GM21526 (cell line): ENCODE data around the gene MCRIP2.

Experiments used
- ATAC-seq: cut with Tn5 transposase; IDR thresholded peaks from one replicate; pipeline ENCODE4 v1.9.1; 2021; ENCODE audit warnings: moderate library complexity; ENCODE audit not compliant: unreplicated experiment, low FRiP score

MCRIP2 gene

DNA sequence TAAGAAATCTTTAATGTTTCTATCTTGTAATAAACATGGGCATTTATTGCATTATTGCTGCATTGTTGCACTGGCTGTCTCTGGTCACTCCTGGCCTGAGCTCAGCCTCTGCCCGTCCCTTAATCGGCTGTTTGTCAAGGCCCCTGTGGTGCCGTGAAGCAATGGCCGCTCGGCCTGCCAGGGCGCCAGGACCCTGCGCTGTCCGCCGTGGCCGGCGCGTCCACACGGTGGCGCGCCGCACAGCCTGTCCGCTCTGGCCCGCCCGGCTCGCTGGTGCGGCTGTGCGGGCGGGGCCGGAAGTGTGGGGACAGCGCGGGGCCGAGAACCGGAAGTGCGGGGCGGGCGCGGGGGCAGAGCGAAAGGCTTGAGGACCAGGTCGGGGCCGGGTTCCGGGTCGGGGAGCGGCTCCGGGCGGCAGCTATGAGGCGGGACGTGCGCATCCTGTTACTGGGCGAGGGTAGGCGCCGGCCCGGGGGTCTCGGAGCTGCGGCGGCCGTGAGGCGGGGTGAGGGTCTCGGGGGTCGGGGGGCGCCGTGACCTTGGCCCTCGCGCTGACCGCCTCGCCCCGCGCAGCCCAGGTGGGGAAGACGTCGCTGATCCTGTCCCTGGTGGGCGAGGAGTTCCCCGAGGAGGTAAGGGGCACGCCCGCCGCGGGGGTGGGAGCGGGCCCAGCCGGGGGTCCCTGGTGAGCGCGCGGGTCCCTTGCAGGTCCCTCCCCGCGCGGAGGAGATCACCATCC lies 26.3 kb downstream of the MCRIP2 start, which contains the start of gene RHOT2:
Gene RHOT2 (plus strand): TSS at position 353 of the 739 bp plus-strand sequence. CDS start 68 bp downstream, at position 421.
- ATAC-seq, result peak; percentile 62

- no peak for ATAC-seq
Measured at GRCh38 chr16:668519-669171, 27.0 kb downstream of the MCRIP2 start.

DNA sequence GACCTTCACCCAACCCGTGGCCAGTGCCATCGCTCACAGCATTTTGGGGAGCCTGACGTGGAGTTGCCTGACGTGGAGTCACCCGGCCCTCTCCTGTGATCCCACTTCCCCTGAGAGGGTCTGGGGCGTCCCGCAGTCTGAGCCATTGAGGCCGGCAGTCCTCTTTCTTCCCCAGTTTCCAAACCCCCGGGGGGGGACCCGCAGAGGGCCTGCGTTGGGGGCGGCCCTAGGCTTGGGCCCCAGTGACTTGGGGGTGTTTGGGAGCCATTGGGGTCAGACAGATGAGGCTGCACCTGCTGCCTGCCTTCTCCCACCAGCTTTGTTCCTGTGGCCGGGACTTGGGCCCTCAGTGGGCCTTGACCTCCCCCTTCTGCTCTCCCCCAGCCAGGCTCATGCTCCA lies 28.0 kb downstream of the MCRIP2 start:
- no peak for ATAC-seq

- no peak for ATAC-seq
Measured at GRCh38 chr16:670485-671352, 29.1 kb downstream of the MCRIP2 start.

DNA sequence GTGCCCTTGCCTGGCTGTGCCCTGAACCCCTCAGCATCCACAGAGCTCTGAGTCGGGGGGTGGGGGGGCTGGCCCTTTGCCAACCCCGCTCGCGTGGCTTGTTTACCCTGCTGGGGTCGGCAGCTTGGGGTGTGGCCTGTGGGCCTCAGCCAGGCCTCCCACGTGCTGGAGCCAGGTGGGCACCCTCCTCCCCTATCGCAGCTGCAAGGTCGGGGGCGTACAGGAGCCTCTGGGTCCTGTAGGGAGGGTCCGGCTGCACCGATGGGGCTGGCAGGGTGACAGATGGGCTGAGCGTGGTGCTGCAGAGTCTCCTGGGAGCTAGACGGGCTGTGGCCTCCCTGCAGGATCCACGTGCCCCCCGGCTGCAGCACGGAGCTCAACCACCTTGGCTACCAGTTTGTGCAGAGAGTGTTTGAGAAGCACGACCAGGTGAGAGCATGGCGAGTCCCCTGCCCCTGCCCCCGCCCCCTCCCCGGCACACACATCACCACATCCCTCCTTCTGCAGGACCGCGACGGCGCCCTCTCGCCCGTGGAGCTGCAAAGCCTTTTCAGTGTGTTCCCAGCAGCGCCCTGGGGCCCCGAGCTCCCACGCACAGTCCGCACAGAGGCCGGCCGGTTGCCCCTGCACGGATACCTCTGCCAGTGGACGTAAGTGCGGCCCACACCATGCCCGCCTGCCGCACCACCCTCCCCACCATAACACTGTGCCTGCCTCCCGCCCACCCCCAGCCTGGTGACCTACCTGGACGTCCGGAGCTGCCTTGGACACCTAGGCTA lies 29.9 kb downstream of the MCRIP2 start:
- ATAC-seq, result no peak

GRCh38 chr16:672371-672770 lies 30.7 kb downstream of the MCRIP2 start:
- no peak for ATAC-seq

DNA sequence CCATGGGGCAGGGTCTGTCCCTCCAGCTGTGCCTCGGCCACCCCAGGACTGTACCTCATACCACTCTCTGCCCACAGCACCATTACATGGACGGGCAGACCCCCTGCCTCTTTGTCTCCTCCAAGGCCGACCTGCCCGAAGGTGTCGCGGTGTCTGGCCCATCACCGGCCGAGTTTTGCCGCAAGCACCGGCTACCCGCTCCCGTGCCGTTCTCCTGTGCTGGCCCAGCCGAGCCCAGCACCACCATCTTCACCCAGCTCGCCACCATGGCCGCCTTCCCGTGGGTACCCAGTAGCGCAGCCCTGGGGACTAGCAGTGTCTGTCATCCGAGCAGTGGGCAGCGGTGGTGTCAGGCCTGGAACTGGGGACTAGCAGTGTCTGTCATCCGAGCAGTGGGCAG lies 31.2 kb downstream of the MCRIP2 start:
- no peak for ATAC-seq

- no peak for ATAC-seq
Measured at GRCh38 chr16:673399-673991, 31.9 kb downstream of the MCRIP2 start.

- no peak for ATAC-seq
Measured at GRCh38 chr16:674214-674881, 32.7 kb downstream of the MCRIP2 start.

GRCh38 chr16:674968-675883 lies 33.6 kb downstream of the MCRIP2 start, which contains the start of gene RHBDL1:
RHBDL1 (plus strand) TSS chr16:675671; CDS start chr16:675791, 120 bp downstream.
- ATAC-seq, result no peak

DNA sequence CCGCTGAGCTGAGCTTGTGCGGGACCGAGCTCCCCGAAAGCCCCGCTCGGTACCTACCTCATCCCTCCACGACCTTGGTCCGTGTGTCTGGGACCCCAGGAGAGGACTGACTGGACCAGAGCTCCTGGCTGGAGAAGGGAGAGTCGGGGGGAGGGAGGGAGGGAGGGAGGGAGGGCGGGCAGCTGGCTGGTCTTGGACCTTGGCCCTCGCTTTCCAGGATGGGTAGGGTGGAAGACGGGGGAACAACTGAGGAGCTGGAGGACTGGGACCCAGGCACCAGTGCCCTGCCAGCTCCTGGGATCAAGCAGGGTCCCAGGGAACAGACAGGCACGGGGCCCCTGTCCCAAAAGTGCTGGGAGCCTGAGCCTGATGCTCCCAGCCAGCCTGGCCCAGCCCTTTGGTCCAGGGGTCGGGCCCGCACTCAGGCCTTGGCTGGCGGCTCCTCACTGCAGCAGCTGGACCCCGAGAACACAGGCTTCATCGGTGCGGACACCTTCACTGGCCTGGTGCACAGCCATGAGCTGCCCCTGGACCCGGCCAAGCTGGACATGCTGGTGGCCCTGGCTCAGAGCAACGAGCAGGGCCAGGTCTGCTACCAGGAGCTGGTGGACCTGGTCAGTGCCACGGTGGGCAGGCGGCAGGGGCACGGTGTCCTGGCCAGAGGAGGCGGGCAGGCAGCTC lies 34.4 kb downstream of the MCRIP2 start:
- no peak for ATAC-seq

GRCh38 chr16:676565-676902 lies 34.9 kb downstream of the MCRIP2 start:
- no peak for ATAC-seq

GRCh38 chr16:676913-677312 lies 35.3 kb downstream of the MCRIP2 start:
- no peak for ATAC-seq

GRCh38 chr16:677316-678190 lies 35.9 kb downstream of the MCRIP2 start:
- ATAC-seq, result no peak

- ATAC-seq, result no peak
Measured at GRCh38 chr16:678209-678857, 36.7 kb downstream of the MCRIP2 start.
